ENCODE measurements around the gene MTHFD1L. TPM values are rescaled to one million over a fixed set of nuclear protein-coding genes. Genes with fewer than 3 reads are reported as not detected.

MTHFD1L gene
- total RNA-seq, 2 donors from 2014 or later = 13.0 to 19.1 TPM

- H3K36me3 ChIP-seq (replicated peaks in 1 of 2; ENCODE audit: insufficient read depth in 1 of 2, low read depth in 2 of 2) = no peaks in the 10 kb centered on the region
- ATAC-seq (no peak), DNase-seq (no peak)
- 56 to 62% methylated on average over 4 of the region's 4 CpGs for WGBS, 2 donors
- TF ChIP-seq, protein P1, sequence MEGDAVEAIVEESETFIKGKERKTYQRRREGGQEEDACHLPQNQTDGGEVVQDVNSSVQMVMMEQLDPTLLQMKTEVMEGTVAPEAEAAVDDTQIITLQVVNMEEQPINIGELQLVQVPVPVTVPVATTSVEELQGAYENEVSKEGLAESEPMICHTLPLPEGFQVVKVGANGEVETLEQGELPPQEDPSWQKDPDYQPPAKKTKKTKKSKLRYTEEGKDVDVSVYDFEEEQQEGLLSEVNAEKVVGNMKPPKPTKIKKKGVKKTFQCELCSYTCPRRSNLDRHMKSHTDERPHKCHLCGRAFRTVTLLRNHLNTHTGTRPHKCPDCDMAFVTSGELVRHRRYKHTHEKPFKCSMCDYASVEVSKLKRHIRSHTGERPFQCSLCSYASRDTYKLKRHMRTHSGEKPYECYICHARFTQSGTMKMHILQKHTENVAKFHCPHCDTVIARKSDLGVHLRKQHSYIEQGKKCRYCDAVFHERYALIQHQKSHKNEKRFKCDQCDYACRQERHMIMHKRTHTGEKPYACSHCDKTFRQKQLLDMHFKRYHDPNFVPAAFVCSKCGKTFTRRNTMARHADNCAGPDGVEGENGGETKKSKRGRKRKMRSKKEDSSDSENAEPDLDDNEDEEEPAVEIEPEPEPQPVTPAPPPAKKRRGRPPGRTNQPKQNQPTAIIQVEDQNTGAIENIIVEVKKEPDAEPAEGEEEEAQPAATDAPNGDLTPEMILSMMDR (IDR thresholded peaks at IDR 0.05) = no peak
- TF ChIP-seq POLR2A (IDR thresholded peaks at IDR 0.05) = no peak
- no peak overlapping the region for H3K27ac ChIP-seq
- H3K9me3 ChIP-seq = no peaks in the 10 kb centered on the region
- H3K27me3 ChIP-seq = no peaks in the 10 kb centered on the region
- intact Hi-C loops (cut with DNase I) = no loop called here
- H3K4me1 ChIP-seq = peaks cover 4% of the 10 kb centered on the region
- no peak overlapping the region for H3K4me3 ChIP-seq
Observed at GRCh38 chr6:151143337-151143736, 277.8 kb downstream of the MTHFD1L start.

- TF ChIP-seq, protein P1 (IDR thresholded peaks at IDR 0.05) = no peak
- TF ChIP-seq POLR2A (IDR thresholded peaks at IDR 0.05) = no peak
- DNase-seq = no peak
- 30 to 47% methylated on average over 6 of the region's 6 CpGs for WGBS, 2 donors
- H3K4me3 ChIP-seq = no peak overlapping the region
- peaks cover 4% of the 10 kb centered on the region for H3K4me1 ChIP-seq
- no peaks in the 10 kb centered on the region for H3K9me3 ChIP-seq
- no peak overlapping the region for H3K27ac ChIP-seq
- ATAC-seq = no peak
- H3K36me3 ChIP-seq (replicated peaks in 1 of 2; ENCODE audit: insufficient read depth in 1 of 2, low read depth in 2 of 2) = no peaks in the 10 kb centered on the region
- intact Hi-C loops (cut with DNase I) = no loop called here
- H3K27me3 ChIP-seq = no peaks in the 10 kb centered on the region
Observed at GRCh38 chr6:151143806-151144205, 278.3 kb downstream of the MTHFD1L start.

DNA sequence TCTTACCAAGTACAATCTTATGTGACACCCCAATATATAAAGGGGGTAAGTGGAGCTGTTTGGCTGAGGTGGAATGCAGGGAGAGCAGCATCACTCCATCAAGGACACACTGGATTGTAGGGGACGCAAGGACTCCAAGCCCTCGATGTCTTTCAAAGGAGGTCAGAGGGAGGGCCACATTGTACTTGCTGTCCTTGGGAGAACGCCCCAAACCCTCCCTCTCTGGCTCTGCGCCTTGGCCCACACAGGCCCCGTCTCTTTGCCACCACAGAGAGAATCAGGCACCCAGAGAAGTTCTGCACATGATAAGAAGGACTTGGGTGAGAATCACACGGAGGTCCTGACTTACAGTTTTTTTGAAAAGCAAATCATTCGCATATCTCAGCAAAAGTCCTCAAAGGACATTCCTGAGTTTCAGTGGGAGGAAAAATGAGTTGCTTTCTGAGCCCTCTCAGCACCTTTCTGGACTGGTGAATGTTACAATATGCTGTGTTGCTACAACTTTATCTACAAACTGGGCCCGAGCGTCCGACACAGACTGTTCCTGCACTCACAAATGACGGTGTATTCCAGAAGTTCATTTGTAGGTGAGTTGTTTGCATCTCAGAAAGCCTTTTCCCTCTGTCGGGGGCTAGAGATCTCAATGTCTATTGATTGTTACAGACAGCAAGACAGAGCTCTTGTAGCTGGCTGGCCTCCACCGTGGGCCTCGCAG lies 281.8 kb downstream of the MTHFD1L start:
- TF ChIP-seq POLR2A (IDR thresholded peaks at IDR 0.05) = no peak
- TF ChIP-seq, protein P1 (IDR thresholded peaks at IDR 0.05) = no peak
- no peak overlapping the region for H3K4me3 ChIP-seq
- no peak for DNase-seq
- ATAC-seq = no peak
- intact Hi-C loops (cut with DNase I) = no loop called here
- no peaks in the 10 kb centered on the region for H3K36me3 ChIP-seq (replicated peaks in 1 of 2; ENCODE audit: insufficient read depth in 1 of 2, low read depth in 2 of 2)
- 79 to 86% methylated on average over 14 of the region's 14 CpGs for WGBS, 2 donors
- no peak overlapping the region for H3K27ac ChIP-seq
- no peaks in the 10 kb centered on the region for H3K9me3 ChIP-seq
- no peaks in the 10 kb centered on the region for H3K27me3 ChIP-seq
- H3K4me1 ChIP-seq = peaks cover 4% of the 10 kb centered on the region

DNA sequence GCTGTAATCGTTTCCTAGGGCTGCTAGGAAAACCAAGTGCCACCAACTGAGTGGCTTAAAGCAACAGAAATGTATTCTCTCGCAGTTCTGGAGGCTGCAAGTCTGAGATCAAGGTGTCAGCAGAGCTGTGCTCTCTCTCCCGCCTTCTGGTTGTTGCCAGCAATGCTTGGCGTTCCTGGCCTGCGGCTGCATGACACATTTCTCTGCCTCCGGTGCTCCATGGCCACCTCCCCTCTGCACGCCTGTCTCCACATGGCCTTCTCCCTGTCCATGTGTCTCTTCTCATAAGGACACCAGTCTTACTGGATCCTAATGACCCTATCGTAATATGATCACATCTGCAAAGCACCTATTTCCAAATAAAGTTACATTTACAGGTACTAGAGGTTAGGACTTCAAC lies 282.6 kb downstream of the MTHFD1L start:
- Histone ChIP-seq H3K27me3 (no peaks in the 10 kb centered on the region), H3K36me3 (replicated peaks in 1 of 2; ENCODE audit: insufficient read depth in 1 of 2, low read depth in 2 of 2) (no peaks in the 10 kb centered on the region), H3K4me1 (peaks cover 4% of the 10 kb centered on the region), H3K9me3 (no peaks in the 10 kb centered on the region), H3K4me3 (no peak overlapping the region), H3K27ac (no peak overlapping the region)
- intact Hi-C loops (cut with DNase I) = no loop called here
- no peak for ATAC-seq
- WGBS, 2 donors = 70 to 84% methylated on average over 8 of the region's 8 CpGs
- TF ChIP-seq, protein P1 (IDR thresholded peaks at IDR 0.05) = no peak
- TF ChIP-seq POLR2A (IDR thresholded peaks at IDR 0.05) = no peak
- no peak for DNase-seq

- H3K36me3 ChIP-seq (replicated peaks in 1 of 2; ENCODE audit: insufficient read depth in 1 of 2, low read depth in 2 of 2) = no peaks in the 10 kb centered on the region
- 86 to 90% methylated on average over 3 of the region's 3 CpGs for WGBS, 2 donors
- intact Hi-C loops (cut with DNase I) = no loop called here
- H3K4me1 ChIP-seq = peaks cover 4% of the 10 kb centered on the region
- no peak overlapping the region for H3K4me3 ChIP-seq
- H3K27me3 ChIP-seq = no peaks in the 10 kb centered on the region
- H3K9me3 ChIP-seq = no peaks in the 10 kb centered on the region
- no peak for TF ChIP-seq POLR2A (IDR thresholded peaks at IDR 0.05)
- TF ChIP-seq, protein P1 (IDR thresholded peaks at IDR 0.05) = no peak
- DNase-seq = no peak
- no peak overlapping the region for H3K27ac ChIP-seq
- no peak for ATAC-seq
Observed at GRCh38 chr6:151149793-151150192, 284.3 kb downstream of the MTHFD1L start.

Data from body of pancreas (tissue), 4 donors.